WERI-Rb-1 (cell line): ENCODE measurements around the gene XNDC1N.

Source experiments
- DNase-seq: peaks from one replicate; pipeline ENCODE4 v3.0.0-alpha.2; 2020
- H3K27ac ChIP-seq: fragments of 250-450 bp; sonication (Bioruptor Pico); 2 replicates; pipeline ENCODE4 v1.5.1; 2020; ENCODE audit warnings: mild to moderate bottlenecking, moderate library complexity
- H3K27me3 ChIP-seq: fragments of 250-450 bp; sonication (Bioruptor Pico); 2 replicates; pipeline ENCODE4 v1.5.1; 2021; ENCODE audit warnings: mild to moderate bottlenecking, low read depth, moderate library complexity; ENCODE audit not compliant: insufficient read depth, severe bottlenecking
- H3K36me3 ChIP-seq: fragments of 250-450 bp; sonication (Bioruptor Pico); 2 replicates; pipeline ENCODE4 v1.5.1; 2020; ENCODE audit warnings: mild to moderate bottlenecking, moderate library complexity
- H3K4me3 ChIP-seq: 2 replicates; pipeline ENCODE4 v1.5.1; 2011; ENCODE audit warnings: low read depth, mild to moderate bottlenecking, control low read depth, low read length
- H3K9me3 ChIP-seq: fragments of 250-450 bp; sonication (Bioruptor Pico); 2 replicates; pipeline ENCODE4 v1.5.1; 2021; ENCODE audit warnings: mild to moderate bottlenecking, moderate library complexity; ENCODE audit not compliant: severe bottlenecking
- CTCF ChIP-seq: IDR thresholded peaks from 2 replicates; pipeline ENCODE4 v1.5.1; 2011; ENCODE audit warnings: low read depth, mild to moderate bottlenecking, control low read depth, inconsistent platforms, low read length

The XNDC1N gene

GRCh38 chr11:71964641-71965040 is 36.2 kb upstream of the XNDC1N start:
- H3K36me3 ChIP-seq = peaks cover 36% of the 10 kb centered on the region
- no peak for DNase-seq
- H3K27me3 ChIP-seq = no peaks in the 10 kb centered on the region
- TF ChIP-seq CTCF = no peak
- no peak overlapping the region for H3K4me3 ChIP-seq
- no peak overlapping the region for H3K27ac ChIP-seq
- no peaks in the 10 kb centered on the region for H3K9me3 ChIP-seq

- no peak for TF ChIP-seq CTCF
- H3K36me3 ChIP-seq = peaks cover 37% of the 10 kb centered on the region
- H3K27ac ChIP-seq = no peak overlapping the region
- H3K9me3 ChIP-seq = no peaks in the 10 kb centered on the region
- no peak for DNase-seq
- no peaks in the 10 kb centered on the region for H3K27me3 ChIP-seq
- no peak overlapping the region for H3K4me3 ChIP-seq
These were observed 35.1 kb upstream of the XNDC1N start for GRCh38 chr11:71963468-71963867.

- no peak for TF ChIP-seq CTCF
- no peak overlapping the region for H3K4me3 ChIP-seq
- H3K27ac ChIP-seq = no peak overlapping the region
- no peaks in the 10 kb centered on the region for H3K27me3 ChIP-seq
- H3K36me3 ChIP-seq = peaks cover 32% of the 10 kb centered on the region
- no peak for DNase-seq
- no peaks in the 10 kb centered on the region for H3K9me3 ChIP-seq
These were observed 34.1 kb upstream of the XNDC1N start for GRCh38 chr11:71962428-71963038.

- no peak overlapping the region for H3K4me3 ChIP-seq
- no peak for TF ChIP-seq CTCF
- H3K27me3 ChIP-seq = no peaks in the 10 kb centered on the region
- peaks cover 18% of the 10 kb centered on the region for H3K36me3 ChIP-seq
- H3K27ac ChIP-seq = no peak overlapping the region
- DNase-seq = no peak
- H3K9me3 ChIP-seq = no peaks in the 10 kb centered on the region
These were observed 27.6 kb upstream of the XNDC1N start for GRCh38 chr11:71955898-71956456.

GRCh38 chr11:71951741-71952310 is 23.4 kb upstream of the XNDC1N start:
- no peaks in the 10 kb centered on the region for H3K27me3 ChIP-seq
- H3K27ac ChIP-seq = no peak overlapping the region
- peaks cover 4% of the 10 kb centered on the region; the same call in 1 of the 2 replicates for H3K36me3 ChIP-seq
- no peak for TF ChIP-seq CTCF
- H3K9me3 ChIP-seq = no peaks in the 10 kb centered on the region
- DNase-seq = no peak
- H3K4me3 ChIP-seq = no peak overlapping the region

- H3K4me3 ChIP-seq = no peak overlapping the region
- H3K27me3 ChIP-seq = no peaks in the 10 kb centered on the region
- no peak for TF ChIP-seq CTCF
- H3K27ac ChIP-seq = no peak overlapping the region
- no peaks in the 10 kb centered on the region for H3K9me3 ChIP-seq
- H3K36me3 ChIP-seq = peaks cover 10% of the 10 kb centered on the region
- no peak for DNase-seq
These were observed 20.6 kb upstream of the XNDC1N start for GRCh38 chr11:71949034-71949433.
